Uterus (tissue), 2 donors: ENCODE results near the gene C7orf25.
A peak's percentile ranks its signal among the peaks of the same experiment; 100 is the strongest.

Experiments used
- POLR2A ChIP-seq, 2 donors: fragments of 450-650 bp; IDR thresholded peaks; one replicate each; pipeline ENCODE4 v1.6.1; 2016; ENCODE audit warnings: antibody characterized with exemption in 2 of 2, mild to moderate bottlenecking in 1 of 2, moderate library complexity in 1 of 2
- TF ChIP-seq, protein P1 (sequence below), 4 experiments: fragments of 200-600 bp in 2 of 4; fragments of 450-650 bp in 2 of 4; sonication (generic) in 2 of 4; IDR thresholded peaks; one replicate each; pipeline ENCODE4 v1.5.1; 2016 to 2019; ENCODE audit warnings: antibody characterized with exemption in 4 of 4, mild to moderate bottlenecking in 2 of 4, moderate library complexity in 1 of 4

- TF ChIP-seq, protein P1, sequence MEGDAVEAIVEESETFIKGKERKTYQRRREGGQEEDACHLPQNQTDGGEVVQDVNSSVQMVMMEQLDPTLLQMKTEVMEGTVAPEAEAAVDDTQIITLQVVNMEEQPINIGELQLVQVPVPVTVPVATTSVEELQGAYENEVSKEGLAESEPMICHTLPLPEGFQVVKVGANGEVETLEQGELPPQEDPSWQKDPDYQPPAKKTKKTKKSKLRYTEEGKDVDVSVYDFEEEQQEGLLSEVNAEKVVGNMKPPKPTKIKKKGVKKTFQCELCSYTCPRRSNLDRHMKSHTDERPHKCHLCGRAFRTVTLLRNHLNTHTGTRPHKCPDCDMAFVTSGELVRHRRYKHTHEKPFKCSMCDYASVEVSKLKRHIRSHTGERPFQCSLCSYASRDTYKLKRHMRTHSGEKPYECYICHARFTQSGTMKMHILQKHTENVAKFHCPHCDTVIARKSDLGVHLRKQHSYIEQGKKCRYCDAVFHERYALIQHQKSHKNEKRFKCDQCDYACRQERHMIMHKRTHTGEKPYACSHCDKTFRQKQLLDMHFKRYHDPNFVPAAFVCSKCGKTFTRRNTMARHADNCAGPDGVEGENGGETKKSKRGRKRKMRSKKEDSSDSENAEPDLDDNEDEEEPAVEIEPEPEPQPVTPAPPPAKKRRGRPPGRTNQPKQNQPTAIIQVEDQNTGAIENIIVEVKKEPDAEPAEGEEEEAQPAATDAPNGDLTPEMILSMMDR (IDR thresholded peaks at IDR 0.05) = peak in 1 of 4 experiments; percentile 11
- peak in 1 of 2 donors; percentile 63 for TF ChIP-seq POLR2A (IDR thresholded peaks at IDR 0.05)
Measured at GRCh38 chr7:42911454-42912447, at the start of gene C7orf25.
